GM18505 (cell line): Measurements from ENCODE around the gene GRAP.
"Not testable (repeated sequence)": the region's sequence is repeated elsewhere in the genome, so short reads cannot be mapped to it uniquely, and the experiment has no call there.

Experiments used
- ATAC-seq: cut with Tn5 transposase; IDR thresholded peaks from one replicate; pipeline ENCODE4 v1.9.1; 2021; ENCODE audit not compliant: unreplicated experiment
- POLR2A ChIP-seq: IDR thresholded peaks from 4 replicates; pipeline ENCODE4 v1.6.1; 2011; ENCODE audit warnings: borderline replicate concordance; ENCODE audit not compliant: insufficient read depth, insufficient read length; ENCODE audit errors: extremely low read depth

Gene GRAP

DNA sequence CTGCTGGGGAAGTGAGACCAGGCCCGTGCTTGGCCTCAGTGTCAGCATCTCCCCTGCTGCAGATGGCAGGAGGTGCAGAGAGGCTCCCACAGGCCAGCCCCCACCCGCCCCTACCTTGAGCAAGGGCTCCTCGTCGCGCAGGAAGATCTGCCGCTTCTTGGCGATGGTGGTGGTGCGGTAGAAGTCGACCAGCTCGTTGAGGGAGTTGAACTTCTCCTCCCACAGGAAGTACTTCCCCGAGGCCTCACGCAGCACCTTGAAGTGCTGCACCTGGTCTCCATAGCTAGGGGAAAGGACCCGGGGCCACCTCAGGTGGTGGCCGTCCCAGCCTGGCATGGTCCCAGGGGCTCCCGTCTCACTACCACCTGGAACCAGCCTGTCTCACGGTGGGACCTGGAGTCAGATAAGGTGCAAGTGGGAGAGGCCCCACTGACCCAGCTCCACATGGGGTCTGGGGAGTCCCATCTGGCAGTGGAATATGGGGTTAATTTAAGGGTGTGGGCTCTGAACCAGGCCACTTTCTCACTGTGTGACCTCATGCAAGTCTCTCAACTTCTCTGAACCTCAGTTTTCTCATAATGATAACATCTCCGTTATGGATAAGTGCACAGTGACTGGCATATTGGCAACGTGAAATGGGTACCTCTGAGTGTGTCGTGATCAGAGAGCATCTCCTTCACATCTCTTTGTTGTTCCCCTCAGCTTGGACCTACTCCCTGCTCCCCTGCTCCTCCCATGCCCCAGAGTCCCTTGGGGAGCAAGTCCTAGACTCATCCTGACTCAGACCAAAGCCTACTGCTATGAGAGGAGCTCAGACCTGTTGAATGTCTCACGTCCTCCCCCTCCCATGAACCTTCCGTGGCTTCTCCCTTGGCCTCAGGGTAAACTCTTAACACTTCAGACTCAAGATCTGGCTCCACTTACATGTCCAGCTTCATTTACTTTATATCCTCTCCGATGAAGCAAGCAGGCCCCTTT lies 22.4 kb downstream of the GRAP start:
- no peak for ATAC-seq
- no peak for TF ChIP-seq POLR2A

GRCh38 chr17:19023209-19023999 lies 23.4 kb downstream of the GRAP start:
- TF ChIP-seq POLR2A, result no peak
- ATAC-seq, result no peak

- TF ChIP-seq POLR2A, result no peak
- ATAC-seq, result no peak
Observed at GRCh38 chr17:19022747-19023146, 24.0 kb downstream of the GRAP start.

DNA sequence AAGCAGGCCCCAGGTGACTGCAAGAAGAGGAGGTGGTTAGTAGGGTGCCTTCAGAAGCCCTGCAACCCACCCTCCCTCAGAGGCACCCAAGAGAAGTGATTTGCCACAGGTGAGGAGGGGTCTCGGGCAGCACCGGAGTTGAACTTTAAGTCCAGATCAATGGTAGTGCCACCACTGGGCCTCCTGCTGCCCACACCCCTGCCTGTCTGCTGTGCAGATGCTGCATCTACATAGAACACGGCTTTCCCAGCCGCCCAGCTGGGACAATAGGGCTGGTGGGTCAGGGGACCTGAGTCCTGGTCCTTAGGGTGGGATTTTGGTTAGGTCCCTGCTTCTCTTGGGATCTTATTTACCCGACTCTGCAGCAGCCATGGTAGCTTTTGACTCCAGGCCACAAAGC lies 24.6 kb downstream of the GRAP start:
- no peak for TF ChIP-seq POLR2A
- ATAC-seq, result no peak

- no peak for ATAC-seq
Observed at GRCh38 chr17:19021622-19022083, 25.1 kb downstream of the GRAP start.

GRCh38 chr17:19021011-19021621 lies 25.6 kb downstream of the GRAP start:
- ATAC-seq, result not testable (repeated sequence)

More at GRCh38 chr17:19021622-19022083, 25.1 kb downstream of the GRAP start:
- no peak for TF ChIP-seq POLR2A

DNA sequence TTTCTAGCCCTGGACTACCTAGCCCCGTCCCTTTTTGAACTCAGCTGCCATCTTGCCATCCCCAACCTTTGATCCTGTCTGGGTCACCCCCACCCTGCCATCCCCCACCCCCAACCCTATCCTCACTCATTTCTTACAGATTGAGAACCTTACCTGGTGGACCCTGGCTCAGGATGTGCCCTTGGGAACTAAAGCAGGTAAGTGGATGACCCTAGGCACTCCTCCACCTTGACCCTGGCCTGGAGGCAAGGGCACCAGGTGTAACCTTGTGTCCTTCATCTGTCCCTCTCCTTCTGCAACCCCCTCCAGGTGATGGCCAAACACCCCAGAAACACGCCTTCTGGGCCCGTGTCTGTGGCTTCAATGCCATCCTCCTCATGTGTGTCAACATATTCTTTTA lies 26.7 kb downstream of the GRAP start:
- no peak for ATAC-seq
- TF ChIP-seq POLR2A, result no peak

DNA sequence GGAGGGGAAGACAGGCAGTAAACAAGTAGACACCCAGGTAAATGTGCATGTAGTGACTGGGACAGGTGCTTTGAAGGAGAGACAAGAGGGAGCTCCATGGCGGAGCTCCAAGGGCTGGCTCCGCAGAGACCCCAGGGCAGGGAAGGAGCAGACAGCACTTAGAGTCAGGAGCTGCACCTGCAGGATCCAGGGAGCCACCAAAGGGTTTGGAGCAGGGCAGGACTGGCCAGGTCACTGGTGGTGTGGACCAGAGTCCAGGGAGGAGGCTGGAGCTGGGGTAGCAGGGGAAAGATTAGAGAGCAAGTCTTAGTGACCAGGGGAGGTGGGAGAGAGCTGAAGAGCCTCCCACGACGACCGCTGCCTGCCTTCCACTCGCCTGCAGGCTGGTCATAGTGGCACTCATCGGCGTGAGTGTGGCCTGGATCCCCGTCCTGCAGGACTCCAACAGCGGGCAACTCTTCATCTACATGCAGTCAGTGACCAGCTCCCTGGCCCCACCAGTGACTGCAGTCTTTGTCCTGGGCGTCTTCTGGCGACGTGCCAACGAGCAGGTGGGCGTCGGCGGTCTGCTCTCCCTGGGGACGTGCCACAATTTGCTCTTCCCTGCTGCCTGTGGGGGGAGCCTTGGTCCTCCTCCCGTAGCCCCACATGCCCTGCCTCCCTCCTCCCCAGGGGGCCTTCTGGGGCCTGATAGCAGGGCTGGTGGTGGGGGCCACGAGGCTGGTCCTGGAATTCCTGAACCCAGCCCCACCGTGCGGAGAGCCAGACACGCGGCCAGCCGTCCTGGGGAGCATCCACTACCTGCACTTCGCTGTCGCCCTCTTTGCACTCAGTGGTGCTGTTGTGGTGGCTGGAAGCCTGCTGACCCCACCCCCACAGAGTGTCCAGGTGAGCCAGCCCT lies 27.5 kb downstream of the GRAP start:
- ATAC-seq, result no peak

GRCh38 chr17:19018600-19018950 lies 28.2 kb downstream of the GRAP start:
- ATAC-seq, result no peak
- no peak for TF ChIP-seq POLR2A

More for the DNA sequence above, 27.5 kb downstream of the GRAP start:
- peak; percentile 23 for TF ChIP-seq POLR2A

GRCh38 chr17:19017804-19018599 lies 28.8 kb downstream of the GRAP start:
- TF ChIP-seq POLR2A, result no peak
- ATAC-seq, result no peak

DNA sequence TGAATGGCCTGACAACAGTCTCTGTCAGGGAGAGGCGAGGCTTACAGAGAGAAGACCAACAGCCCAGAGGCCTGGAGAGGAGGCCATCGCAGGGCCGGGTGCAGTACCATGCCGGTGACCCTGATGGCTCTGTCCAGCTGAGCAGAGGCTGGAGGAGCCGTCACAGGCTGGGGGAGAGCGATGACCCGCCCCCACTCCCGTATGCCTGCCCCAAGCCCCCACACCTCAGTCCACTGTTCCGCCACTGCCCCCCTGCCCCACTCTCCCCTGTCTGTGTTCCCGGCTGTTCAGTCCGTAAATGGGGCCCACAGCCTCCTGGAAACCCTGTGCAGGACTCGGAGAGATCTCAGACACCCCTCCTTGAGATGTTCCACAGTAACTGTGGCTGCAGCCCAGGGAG lies 29.4 kb downstream of the GRAP start:
- no peak for TF ChIP-seq POLR2A
- no peak for ATAC-seq

DNA sequence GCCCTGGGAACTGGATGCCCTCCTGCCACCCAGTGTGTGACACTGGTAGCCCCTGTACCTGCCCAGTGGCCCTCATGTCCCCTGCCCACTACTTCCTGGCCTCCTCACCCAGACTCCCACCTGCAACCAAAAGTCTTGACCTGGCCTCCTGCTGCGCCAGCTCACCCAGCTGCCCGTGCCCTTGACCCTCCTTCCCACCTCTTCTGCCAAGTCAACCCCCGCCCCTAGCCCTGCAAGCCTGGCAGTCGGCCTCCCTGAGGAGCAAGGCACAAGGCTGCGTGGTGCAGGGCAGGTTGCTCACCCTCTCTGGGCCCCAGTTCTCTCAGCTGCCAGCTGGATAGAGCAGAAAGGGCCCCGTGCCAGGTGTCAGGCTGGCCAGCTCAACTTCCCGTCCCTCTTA lies 29.9 kb downstream of the GRAP start:
- TF ChIP-seq POLR2A, result no peak
- no peak for ATAC-seq
